Type B pancreatic cell (in vitro differentiated cells): ENCODE data around the gene EHF. TPM values are rescaled to one million over a fixed set of nuclear protein-coding genes. Genes with fewer than 3 reads are reported as not detected.
A peak's percentile ranks its signal among the peaks of the same experiment; 100 is the strongest.

ENCODE experiments used
- DNase-seq: peaks from one replicate; pipeline ENCODE4 v3.0.0; 2021; ENCODE audit warnings: mixed read lengths; ENCODE audit not compliant: unreplicated experiment; ENCODE audit errors: extremely low spot score
- H3K27ac Mint-ChIP-seq: 2 replicates; pipeline ENCODE4 v1.8.0; 2021; ENCODE audit warnings: mild to moderate bottlenecking, mixed read lengths
- H3K27me3 Mint-ChIP-seq: 2 replicates; pipeline ENCODE4 v1.8.0; 2021; ENCODE audit warnings: mixed read lengths
- H3K36me3 Mint-ChIP-seq: 2 replicates; pipeline ENCODE4 v1.8.0; 2021; ENCODE audit warnings: mixed read lengths
- H3K4me1 Mint-ChIP-seq: one replicate; pipeline ENCODE4 v1.8.0; 2021; ENCODE audit warnings: mixed read lengths; ENCODE audit not compliant: unreplicated experiment
- H3K4me3 Mint-ChIP-seq: 2 replicates; pipeline ENCODE4 v1.8.0; 2021; ENCODE audit warnings: mild to moderate bottlenecking, mixed read lengths
- H3K9me3 Mint-ChIP-seq: 2 replicates; pipeline ENCODE4 v1.8.0; 2021; ENCODE audit warnings: mixed read lengths
- CTCF ChIP-seq: fragments of 200-600 bp; sonication (generic); conservative IDR thresholded peaks from 2 replicates; pipeline ENCODE4 v1.5.0; 2021; ENCODE audit warnings: antibody characterized with exemption, mild to moderate bottlenecking
- total RNA-seq: library from RNA; stranded (reverse); gene quantifications from 2 replicates; pipeline ENCODE4 v1.2.1, GENCODE V29; 2021; ENCODE audit warnings: low replicate concordance

EHF gene
- total RNA-seq, 1 donor from 2014 or later, result 31.5 TPM

GRCh38 chr11:34696862-34697261 lies 76.0 kb downstream of the EHF start:
- H3K4me1 Mint-ChIP-seq, result no peaks in the 10 kb centered on the region
- no peaks in the 10 kb centered on the region for H3K27me3 Mint-ChIP-seq
- no peak for DNase-seq
- peaks cover 8% of the 10 kb centered on the region for H3K9me3 Mint-ChIP-seq
- no peak overlapping the region for H3K27ac Mint-ChIP-seq
- peaks cover 42% of the 10 kb centered on the region for H3K36me3 Mint-ChIP-seq
- H3K4me3 Mint-ChIP-seq, result no peak overlapping the region
- TF ChIP-seq CTCF, result no peak

DNA sequence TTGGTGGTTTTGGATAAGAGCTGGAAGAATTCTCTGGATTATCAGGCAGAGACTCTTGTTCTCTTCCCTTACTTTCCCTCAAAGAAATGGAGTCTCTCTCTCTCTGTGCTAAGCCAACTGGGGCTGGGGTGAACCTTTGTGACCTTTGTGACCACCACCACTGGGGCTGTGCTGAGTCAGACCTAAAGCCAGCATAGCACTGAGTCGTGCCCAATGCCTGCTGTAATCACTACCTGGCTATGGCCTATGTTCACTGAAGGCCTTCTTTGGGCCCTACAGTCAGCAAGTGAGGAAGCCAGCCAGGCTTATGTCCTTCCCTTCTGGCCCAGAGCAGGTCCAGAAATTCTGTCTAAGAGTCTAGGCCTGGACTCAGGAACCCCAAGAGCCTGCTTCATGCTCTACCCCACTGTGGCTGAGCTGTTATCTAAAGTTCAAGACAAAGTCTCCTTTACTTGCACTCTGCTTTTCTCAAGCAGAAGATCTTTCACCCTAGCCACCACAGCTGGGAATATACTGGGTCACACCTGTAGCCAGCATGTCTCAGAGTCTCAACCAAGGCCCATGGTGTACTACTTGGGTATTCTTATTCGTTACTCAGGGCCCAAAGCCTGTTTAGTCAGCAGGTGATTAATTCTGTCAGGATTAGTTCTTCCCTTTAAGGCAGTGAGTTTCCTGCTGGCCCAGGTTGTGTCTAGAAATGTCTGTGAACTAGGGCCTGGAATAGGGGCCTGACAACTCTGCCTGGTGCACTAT lies 86.0 kb downstream of the EHF start:
- Mint-ChIP-seq H3K27me3 (no peaks in the 10 kb centered on the region), H3K36me3 (peaks cover 60% of the 10 kb centered on the region), H3K4me1 (no peaks in the 10 kb centered on the region), H3K27ac (no peak overlapping the region), H3K9me3 (peaks cover under 1% of the 10 kb centered on the region), H3K4me3 (no peak overlapping the region)
- no peak for TF ChIP-seq CTCF
- DNase-seq, result no peak

DNA sequence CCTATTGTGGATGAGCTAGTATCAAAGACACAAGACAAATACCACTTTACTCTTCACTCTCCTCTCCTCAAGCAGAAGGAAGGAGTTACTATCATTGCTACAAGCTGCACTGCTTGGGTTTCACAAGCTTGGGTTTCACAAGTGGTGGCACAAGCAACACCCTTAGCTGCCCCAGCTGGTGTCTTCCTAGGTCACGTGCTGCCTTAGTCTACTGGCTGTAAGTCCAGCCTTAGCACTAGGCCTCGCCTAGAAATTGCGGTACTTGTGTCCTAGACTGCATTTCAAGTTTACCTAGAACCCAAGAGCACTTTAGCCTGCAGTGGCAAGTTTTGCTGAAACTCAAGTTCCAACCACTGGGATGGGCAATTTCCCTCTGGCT lies 86.6 kb downstream of the EHF start:
- Mint-ChIP-seq H3K36me3 (peaks cover 63% of the 10 kb centered on the region), H3K27me3 (no peaks in the 10 kb centered on the region), H3K9me3 (peaks cover 6% of the 10 kb centered on the region), H3K4me3 (no peak overlapping the region), H3K27ac (peak overlapping the region; percentile 0), H3K4me1 (no peaks in the 10 kb centered on the region)
- TF ChIP-seq CTCF, result no peak
- DNase-seq, result no peak

Other genes starting within 250 kb of the EHF start
- 49.9 and 61.2 TPM in 2 replicates for gene CAT, start 182.2 kb upstream of the EHF start, total RNA-seq
- 19.3 and 43.1 TPM in 2 replicates for gene ELF5, start 107.3 kb upstream of the EHF start, total RNA-seq